Posterior vena cava (tissue), 2 donors: Measurements from ENCODE around the gene HOXB13. TPM values are rescaled to one million over a fixed set of nuclear protein-coding genes. Genes with fewer than 3 reads are reported as not detected.

Experiments
- microRNA-seq, 2 donors: library from miRNA; unstranded; fragments of <30 nt; microRNA quantifications; one replicate each; pipeline ENCODE4 v1.2.0, GENCODE V29; 2020 to 2021; ENCODE audit warnings: borderline microRNAs expressed in 2 of 2
- total RNA-seq, 2 donors: library from RNA; stranded (reverse); fragmentation: NEBNext Ultra II Directional; extraction: Animal tissue kit (Norgen Biotek cat#: 25700); gene quantifications; one replicate each; pipeline ENCODE4 v1.2.1, GENCODE V29; 2021
- donor health status: DM: yes; HTN: yes; CAD: no.
- donor health status: DM: yes; HTN: yes; CAD: no.

The HOXB13 gene
- total RNA-seq, 2 donors from 2014 or later: not detected

Small RNA genes lying within 50 kb of the gene (microRNA-seq; reads per million reads assigned to microRNA genes)
- gene MIR3185: 0 reads per million in 2 donors

Other genes starting within 250 kb of the HOXB13 start
- gene HOXB1, start 197.7 kb downstream of the HOXB13 start, total RNA-seq: not detected
- 10 to 100 TPM; 18.9 to 22.3 TPM for gene HOXB2, start 183.6 kb downstream of the HOXB13 start, total RNA-seq
- gene HOXB4, start 150.4 kb downstream of the HOXB13 start, total RNA-seq: 1 to 10 TPM; 5.0 to 6.9 TPM
- gene HOXB3, start 138.5 kb downstream of the HOXB13 start, total RNA-seq: 10 to 100 TPM; 16.0 to 23.6 TPM
- gene HOXB5, start 135.0 kb downstream of the HOXB13 start, total RNA-seq: 1 to 10 TPM; 1.1 to 2.8 TPM
- 1 to 10 TPM; 3.9 to 6.7 TPM for gene HOXB6, start 123.8 kb downstream of the HOXB13 start, total RNA-seq
- gene HOXB7, start 117.7 kb downstream of the HOXB13 start, total RNA-seq: 10 to 100 TPM in 1 of 2 donors, 1 to 10 TPM in 1; 8.0 to 11.1 TPM
- under 1 TPM; 0.19 to 0.93 TPM for gene HOXB8, start 113.5 kb downstream of the HOXB13 start, total RNA-seq
- under 1 TPM in 1 of 2 donors, not detected in 1; 0.24 TPM for gene HOXB9, start 102.4 kb downstream of the HOXB13 start, total RNA-seq
- not detected for gene PRAC1, start 6.2 kb downstream of the HOXB13 start, total RNA-seq
- gene PRAC2, start 5.6 kb downstream of the HOXB13 start, total RNA-seq: not detected
- gene TTLL6, start 88.5 kb upstream of the HOXB13 start, total RNA-seq: under 1 TPM in 1 of 2 donors, not detected in 1; 0.46 TPM
- gene CALCOCO2, start 102.3 kb upstream of the HOXB13 start, total RNA-seq: 100 to 1,000 TPM; 146 to 181 TPM
- gene ATP5MC1, start 164.0 kb upstream of the HOXB13 start, total RNA-seq: 10 to 100 TPM; 53.5 to 60.9 TPM
- 10 to 100 TPM; 53.3 to 60.2 TPM for gene UBE2Z, start 179.7 kb upstream of the HOXB13 start, total RNA-seq
- 10 to 100 TPM; 71.3 to 80.3 TPM for gene SNF8, start 216.1 kb upstream of the HOXB13 start, total RNA-seq
- gene GIP, start 239.8 kb upstream of the HOXB13 start, total RNA-seq: not detected